Stimulated activated CD8-positive, alpha-beta memory T cell treated with anti-CD3 and anti-CD28 coated beads, Interleukin-7, amount 100 ng/mL, for 1 hour (primary cell): ENCODE data around the gene PGS1.

Source experiments
- DNase-seq, 2 donors: peaks; one replicate each; pipeline ENCODE4 v3.0.0-alpha.2; 2020; ENCODE audit warnings: low read depth in 2 of 2

PGS1 gene

DNA sequence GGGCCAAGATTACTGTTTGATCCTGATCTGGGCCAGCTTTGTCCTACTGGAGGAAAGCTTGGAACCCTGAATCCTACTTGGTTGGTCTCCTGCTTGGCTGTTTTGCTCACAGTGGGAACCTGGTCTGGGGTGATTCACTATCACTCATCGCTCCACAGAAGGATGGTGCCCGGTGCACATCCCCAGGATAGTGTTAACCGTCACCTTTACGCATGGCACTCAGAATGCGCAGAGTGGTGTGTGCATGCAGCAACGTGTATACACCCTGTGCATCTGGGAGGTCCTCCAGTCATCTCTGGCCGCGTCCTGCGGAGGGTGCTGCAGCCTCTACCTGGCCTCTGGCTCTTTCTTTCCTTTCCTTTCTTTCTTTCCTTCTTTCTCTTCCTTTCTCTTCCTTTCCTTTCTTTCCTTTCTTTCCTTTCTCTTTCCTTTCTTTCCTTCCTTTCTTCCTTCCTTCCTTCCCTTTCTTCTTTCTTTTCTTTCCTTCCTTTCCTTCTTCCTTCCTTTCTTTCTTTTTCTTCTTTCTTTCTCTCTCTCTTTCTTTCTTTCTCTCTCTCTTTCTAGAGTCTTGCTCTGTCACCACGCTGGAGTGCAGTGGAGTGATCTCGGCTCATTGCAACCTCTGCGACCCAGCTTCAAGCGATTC lies 31.7 kb upstream of the PGS1 start:
- DNase-seq: no peak

DNA sequence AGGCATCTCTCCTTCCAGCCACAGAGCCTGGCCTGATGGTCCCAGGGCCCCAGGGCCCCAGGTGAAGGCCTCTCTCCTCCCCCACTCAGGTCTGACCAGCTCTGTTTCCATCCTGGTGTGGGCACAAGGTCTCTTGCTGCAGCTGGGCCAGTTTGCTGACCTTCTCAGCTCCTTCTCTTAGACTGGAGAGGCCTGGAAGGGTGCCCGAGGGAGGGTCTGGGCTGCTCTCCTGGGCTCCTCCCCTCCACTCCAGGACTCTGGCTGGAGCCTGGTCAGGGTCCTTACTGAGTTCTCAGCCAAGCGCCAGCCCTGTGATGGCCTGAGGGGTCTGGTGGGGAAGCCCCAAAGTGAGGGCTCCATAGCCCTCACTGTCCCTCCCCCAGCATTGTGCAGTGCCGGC lies 31.0 kb upstream of the PGS1 start:
- DNase-seq: no peak

DNA sequence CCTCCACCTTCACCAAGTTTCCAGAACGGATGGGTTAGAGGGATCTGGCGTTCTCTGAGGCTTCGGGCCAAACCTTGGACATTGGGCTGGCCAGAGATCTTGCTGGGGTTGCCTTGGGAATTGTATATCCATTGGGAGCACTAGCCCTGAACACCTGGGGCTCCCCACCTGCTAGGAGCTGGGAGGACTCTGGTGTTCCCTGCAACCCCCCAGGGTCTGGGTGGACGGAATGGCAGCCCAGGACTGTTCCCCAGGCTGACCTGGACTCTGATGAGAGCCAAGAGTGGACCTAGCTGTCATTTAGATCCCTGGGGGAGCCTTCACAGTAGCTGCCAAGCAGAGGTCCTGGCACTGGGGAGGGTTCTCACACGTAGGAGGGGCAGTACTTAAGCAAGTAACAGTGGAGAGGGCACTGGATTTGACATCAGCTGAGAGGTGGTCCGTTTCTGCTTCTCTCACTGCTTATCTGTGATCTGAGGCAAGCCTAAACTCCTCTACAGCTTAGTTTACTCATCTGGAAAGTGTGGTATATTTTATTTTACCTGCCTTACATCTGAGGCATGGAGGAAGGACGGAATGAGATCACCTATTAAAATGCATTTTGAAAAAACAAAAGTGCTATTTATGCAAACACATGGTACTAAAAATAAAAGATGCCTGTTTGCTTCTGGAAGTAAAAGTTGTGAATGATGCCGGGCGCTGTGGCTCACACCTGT lies 30.2 kb upstream of the PGS1 start:
- no peak for DNase-seq

DNA sequence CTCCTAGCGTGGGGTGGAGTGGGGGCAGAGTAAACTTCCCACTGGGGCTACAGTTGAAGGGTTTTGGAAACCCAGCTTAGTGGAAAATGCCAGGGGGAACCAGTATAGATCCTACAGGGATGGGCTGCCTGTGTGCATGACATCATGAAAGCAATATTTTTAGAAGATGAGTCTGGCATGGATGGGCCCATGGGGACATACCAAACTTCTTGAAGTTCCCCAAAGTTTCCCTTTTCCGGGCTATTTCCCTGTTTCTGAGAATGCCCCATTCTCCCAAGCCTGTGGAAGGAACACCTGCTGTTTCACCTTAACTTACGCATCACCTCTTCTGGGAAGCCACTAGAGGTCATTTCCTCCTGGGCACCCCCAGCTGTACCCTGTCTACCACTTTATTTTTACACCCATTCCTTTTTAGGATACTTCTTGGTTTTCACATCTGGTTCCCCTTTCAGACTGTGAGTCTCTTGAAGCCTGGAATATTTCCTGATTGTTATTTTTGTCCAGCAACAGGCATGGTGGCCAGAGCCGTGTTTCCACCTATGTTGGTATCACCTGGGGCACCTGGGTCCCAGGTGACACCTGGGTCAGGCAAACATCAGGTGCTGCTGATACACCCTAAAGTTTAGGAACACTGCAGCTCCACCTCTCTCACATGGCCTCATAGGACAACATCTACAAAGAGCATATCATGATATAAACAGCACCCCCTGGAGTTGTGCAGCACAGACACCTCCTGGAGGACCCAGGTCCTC lies 28.4 kb upstream of the PGS1 start:
- no peak for DNase-seq

DNA sequence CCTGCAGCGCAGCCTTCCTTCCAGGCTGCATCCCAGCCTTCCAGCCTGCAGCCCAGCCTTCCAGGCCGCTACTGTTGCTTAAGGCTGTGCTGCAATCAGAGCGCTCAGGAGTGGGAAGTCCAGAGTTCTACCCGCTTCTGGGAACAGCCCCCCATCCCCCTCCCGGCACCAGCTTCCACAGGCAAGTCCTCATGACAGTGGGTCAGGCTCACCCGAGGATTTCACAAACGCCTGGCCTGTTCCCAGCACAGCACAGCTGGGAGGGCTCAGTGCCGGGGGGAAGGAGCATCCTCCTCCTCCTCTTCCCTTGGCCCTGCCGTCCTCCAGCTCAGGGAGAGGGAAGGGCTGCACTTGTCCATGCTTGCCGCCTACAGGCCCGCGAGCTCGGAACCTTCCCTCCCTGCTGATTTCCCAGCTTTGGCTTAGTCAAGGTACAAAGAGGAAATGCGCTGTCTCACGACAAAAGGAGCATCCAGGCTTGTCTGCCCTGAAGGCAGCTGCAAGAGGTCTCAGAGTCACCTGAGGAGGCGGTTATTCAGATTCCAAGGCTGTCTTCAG lies 26.9 kb upstream of the PGS1 start:
- no peak for DNase-seq

DNA sequence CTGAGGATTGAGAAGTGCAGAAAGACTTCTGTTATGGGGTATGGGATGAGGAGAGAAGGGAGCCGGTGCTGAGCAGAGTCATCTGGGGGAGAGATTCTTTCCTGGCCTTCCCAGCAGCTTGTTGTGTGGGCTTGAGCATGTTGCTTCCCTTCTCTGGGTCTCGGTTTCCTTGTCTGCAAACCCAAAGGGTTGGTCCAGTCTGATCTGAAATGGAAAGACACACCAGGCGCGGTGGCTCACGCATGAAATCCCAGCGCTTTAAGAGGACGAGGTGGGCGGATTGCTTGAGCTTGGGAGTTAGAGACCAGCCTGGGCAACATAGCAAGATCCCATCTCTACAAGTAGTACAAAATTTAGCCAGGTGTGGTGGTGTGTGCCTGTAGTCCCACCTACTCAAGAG lies 24.6 kb upstream of the PGS1 start:
- DNase-seq: no peak

DNA sequence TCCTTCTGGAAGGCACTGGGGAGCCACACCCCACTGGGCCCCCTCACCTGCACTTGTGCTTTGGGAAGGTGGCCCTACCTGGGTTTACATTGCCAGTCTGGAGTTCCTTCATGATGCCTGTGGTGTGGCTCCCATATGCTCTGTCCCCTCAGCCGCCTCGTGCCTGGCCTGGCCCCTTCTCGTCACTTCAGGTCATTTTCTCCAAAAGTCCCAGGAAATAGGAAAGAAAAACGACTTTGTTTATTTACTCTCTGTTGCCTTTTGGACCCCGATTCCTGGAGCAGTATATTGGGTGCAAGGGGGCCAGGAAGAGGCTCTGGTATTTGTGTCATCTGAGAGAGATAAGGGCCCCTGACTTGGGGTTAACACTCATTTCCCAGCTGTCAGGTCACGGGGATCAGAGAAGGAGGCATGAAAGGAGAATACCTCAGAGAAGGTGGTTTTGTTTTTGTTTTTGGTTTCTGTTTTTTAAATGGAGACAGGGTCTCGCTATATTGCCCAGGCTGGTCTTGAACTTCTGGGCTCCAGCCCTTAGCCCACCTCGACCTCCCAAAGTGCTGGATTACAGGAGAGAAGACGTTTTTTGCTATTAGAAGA lies 23.3 kb upstream of the PGS1 start:
- no peak for DNase-seq

DNA sequence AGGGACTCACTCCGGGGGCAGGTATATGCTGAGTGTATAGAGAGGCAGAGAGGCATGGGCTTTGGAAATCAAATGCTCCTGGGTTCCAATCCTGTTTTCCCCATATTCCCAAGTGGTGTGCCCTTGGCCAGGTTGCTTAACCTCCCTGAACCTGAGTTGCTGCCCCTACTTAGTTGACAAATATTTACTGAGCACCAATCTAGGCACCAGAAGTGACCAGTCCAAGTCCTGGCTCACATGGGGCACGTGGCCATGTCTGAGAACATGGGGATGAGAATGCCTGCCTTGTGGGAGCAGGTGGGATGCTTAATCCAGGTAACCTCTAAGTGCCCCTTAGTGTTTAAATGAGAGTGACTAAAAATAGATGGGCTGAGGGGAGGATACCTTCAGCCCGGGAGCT lies 22.7 kb upstream of the PGS1 start:
- no peak for DNase-seq

DNA sequence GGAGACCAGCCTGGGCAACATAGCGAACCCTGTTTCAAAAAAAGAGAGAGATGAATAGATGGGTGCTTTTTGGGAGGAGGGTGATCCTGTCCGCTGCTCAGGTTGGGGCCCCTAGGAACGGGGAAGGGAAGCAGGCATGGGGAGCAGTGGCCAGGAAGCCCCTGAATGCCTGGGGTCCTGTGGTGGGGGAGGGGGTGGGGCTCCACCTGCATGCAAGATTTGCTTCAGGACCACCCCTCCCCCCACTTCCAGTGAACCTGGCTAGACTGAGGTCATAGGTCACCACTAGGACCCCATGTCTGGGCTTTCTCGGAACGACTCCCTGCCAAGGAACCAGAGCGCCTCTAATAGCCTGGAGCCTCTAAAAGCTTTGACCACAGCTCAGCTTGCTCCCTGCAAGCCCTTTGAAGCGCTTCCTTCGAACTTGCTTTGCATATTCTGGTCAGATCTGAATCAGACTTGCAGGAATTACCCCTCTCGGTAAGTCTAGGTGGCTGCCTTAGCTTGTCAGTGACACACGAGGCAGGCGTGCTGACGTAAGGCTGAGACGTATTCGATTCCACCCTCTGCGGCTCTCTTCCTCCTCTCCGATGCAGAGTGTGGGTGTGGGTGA lies 22.2 kb upstream of the PGS1 start:
- DNase-seq: peak; percentile 69 to 73

DNA sequence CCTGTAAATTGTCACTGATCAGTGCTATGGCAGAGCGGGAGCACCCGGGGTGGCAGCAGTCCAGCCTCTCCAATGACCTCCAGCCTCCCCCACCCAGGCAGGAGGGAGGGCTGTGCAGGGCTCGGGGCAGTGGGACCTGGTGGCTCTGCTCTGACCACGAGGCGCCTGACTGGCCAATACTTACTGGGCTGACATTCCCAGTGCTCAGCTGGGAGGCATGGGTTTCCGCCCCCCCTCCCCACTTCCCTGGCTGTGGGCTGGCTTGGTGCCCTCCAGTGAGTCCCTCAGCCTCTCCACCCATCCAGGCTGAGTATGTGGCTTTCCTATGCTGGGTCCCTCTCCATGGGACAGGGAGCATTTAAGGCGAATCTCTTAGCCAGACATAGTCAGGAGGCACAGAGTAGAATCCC lies 21.3 kb upstream of the PGS1 start:
- no peak for DNase-seq

DNA sequence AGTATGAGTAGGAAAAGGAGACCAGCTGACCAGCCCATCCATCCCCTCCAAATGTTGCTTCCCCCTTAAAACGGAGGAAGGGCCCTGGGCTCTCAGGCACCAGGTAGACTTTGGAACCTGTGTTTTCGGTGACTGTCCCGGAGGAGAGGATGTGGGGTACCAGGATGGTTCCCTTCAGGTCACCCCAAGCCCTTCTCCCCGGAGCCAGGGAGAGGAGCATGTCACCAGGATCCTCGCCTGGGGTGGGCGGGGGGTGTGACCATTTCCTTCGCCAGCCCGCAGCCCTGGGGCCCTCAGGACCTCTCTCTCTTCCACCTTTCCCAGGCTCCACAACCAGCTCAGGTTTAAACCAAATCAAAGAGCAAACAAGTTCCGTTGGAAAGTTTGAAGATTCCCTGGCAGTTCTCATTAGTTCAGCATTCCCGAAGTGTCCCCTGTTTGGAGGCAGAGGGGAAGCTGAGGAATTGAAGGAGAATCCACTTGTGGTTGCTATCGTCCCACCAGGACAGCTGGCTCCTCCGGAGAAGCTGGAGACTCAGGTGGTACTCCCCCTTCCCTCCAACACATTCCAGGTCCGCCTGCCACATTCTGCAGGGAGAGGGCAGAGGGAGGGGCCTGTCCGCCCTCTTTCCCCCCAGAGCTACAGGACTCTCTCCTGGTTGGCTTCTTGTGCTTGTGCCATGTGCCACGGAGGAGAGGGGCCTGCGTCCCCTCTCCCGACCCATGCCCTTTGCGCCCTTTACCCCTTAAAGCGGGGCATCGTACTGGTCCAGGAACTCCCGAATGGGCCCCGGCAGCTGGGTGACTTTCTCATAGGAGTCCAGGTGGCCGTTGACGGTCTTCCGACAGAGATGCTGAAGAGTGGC lies 20.5 kb upstream of the PGS1 start:
- no peak for DNase-seq

DNA sequence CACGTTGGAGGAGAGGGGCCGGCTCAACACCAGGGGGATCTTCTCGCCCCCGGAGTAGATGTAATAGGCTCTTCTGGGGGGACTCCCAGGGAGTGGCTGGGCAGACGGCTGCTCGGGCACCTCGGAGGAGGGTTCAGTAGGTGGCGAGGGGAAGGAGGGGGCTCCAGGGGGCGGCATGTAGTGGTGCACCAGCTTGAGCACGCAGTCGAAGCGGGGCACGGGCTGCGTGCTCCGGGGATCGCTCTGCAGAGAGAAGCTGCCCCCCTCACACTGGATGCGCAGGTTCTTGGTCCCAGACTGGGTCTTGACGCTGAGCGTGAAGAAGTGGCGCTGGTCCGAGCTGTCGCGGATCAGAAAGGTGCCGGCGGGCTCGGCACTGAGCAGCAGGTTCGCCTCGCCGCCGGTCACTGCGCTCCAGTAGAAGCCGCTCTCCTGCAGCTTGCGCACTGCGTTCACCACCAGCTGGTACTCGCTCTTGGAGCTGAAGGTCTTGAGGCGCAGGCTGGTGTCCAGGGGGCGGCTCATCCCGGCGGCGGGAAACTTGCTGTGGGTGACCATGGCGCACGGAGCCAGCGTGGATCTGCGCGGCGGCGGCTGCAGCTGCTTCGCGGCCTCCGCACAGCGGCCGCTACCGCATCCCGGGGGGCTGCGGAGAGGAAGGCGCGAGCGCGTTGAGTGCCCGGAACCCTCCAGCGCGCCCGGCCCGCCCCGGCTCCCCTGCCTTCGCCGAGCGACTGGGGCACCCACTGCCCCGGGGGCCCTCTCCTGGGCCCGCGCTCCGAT lies 19.7 kb upstream of the PGS1 start:
- DNase-seq: no peak

DNA sequence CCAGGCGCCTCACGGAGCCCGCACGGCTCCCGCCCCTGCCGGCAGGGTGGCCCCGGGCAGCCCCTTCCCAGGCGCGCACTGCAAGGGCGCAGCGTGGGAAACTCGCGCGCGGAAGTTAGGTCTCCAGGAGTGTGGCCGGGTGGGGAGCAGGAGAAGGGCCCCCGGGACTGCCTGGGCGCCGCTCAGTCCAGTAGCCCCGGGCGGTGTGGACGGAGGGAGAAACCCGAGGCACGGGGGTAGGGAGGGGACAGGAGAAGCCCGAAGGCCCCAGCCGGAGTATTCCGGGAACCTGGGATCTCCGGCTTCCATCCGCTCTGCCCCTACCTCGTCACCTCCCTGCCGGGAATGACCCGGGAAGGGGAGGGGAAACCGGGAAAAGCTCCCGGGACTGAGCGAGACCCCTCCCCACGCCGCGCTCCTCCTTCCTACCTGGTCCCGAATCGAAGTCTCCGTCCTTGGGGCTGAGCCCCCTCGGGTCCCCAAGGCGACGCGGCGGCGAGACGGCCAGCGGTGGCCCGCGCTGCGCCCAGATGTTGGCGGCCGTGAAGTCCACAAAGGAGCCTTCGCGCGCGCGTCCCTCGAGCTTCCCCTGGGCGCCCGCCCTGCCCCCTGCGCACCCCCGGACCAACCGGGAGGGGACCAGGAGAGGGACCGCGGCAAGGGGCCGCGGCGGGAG lies 19.0 kb upstream of the PGS1 start:
- no peak for DNase-seq

DNA sequence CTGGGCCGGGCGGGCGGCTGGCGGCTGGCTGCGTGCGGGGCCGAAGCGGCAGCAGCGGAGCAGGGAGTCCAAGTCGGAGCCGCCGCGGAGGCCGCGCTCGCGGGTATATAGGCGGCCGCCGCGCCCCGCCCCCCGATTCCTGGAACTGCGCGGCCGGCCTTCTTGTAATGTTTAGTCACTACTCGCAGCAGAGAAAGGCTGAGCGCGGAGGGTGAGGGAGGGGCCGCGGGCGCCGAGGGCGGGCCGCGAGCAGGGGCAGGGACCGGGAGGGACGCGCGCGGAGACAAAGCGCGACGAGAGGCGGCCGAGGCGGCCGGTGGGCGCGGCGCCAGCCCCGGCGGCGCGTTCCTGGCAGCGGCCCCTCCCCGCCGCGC lies 18.5 kb upstream of the PGS1 start, which contains the start of gene SOCS3:
TSS of gene SOCS3 (minus strand) at position 81 of the 374 bp plus-strand sequence. CDS start 982 bp downstream, outside the sequence.
- DNase-seq: peak; percentile 90

DNA sequence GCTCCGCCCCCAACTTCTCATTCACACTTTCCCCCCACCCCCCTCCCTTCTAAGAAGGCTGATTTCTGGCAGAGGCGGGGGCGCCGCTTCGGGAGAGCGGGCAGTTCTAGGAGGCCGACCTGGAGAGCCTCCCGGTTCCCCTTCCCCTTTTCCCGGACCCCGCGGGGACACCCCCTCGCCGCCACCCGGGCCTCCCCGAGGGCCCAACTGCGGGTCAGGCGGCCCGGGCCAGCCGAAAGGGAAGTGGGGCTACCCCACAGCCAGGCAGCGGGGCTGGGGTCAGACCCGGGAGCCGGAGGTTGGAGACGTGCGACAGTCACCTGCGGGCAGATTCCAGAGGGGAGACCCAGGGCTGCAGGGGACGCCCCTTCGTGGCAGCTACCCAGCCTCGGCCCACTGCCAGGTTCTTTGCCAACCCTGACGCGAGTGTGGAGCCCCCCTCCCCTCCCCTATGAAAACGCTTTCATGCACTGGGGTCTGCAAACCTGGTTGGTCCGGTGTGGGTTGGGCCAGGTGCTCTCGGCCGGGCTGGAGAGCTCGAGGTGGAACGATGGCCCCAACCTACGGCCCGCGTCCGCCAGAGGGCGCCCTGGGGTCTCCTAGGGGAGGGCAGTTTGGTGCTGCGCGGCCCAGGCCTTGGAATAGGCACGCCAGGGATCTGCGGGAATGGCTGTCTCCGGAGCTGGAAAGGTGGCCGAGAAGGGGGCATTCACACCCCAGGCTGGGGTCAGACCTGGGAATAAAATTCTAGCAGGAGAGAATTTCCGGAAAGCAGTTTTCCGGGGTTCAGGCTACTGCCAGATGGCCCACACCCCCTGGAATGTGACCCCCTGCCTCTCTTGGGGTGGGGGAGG lies 17.9 kb upstream of the PGS1 start:
- DNase-seq: peak; percentile 62 to 88

DNA sequence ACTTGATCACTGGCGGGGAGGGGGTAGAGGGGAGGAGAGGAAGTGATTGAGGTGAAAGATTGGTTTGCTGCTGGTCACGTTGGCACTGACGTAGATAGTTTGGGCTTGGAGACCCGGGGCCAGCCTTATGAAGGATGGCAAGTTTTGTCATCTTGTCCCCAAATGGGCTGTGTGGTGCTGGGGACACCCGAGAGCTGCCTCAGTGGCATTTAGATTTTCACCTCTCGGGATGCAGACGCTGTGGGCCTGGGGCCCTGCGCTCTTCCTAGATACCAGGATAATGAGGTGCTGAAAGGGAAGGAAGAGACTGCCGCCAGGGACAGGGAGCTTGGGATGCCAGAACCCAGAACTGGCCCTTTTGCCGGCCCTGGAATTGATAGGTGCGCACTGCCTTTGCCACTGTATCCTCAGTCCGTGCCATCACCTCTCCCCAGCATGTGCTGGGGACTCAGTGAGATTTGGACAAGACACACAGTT lies 17.2 kb upstream of the PGS1 start:
- no peak for DNase-seq

DNA sequence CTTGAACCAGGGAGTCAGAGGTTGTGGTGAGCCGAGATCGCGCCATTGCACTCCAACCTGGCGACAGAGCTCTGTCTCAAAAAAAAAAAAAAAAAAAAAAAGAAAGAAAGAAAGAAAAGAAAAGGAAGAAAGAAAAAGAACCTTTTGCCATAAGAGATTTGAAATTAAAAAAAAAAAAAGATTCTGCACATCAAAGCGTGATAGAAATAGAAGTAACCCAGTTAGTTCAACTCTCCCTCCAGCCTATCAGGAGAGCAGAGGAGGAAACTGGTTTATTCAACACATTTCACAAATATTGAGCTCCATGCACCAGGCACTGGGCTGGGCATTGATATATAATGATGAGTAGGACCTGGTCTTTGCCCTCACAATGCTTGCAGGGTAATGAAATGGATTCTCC lies 16.2 kb upstream of the PGS1 start:
- no peak for DNase-seq

DNA sequence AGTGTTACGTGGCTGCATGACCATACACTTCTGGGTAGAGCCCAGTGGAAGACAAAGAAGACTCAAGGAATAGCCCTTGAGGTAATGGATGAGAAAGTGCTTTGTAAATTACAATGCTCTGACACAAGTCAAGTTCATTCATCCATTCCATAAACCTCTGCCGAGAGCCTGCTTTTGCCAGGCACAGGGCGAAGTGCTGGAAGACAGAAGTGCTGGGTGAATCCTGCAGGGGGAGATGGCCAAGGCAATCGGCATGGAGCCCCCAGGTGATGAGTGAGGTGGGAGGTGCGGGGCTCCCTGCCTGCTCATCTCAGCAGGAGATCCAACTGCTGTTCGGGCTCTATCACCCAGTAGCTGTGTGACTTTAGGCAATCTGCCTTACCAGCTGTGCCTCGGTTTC lies 15.8 kb upstream of the PGS1 start:
- DNase-seq: no peak
